Endothelial cell of umbilical vein (primary cell): ENCODE results near the gene CEP68. TPM values are rescaled to one million over a fixed set of nuclear protein-coding genes. Genes with fewer than 3 reads are reported as not detected.

Experiments used
- BruUV-seq: library from RNA; stranded (reverse); fragments of 400-500 nt; replicated peaks from 2 replicates; lab custom pipeline; 2021; lab: Mats Ljungman, UMichigan
- CTCF ChIA-PET: fragments of 300-600, 350-600 bp; sonication (Branson Sonifier 250); formaldehyde crosslinking; loops from one replicate; lab custom pipeline; 2021; ENCODE audit warnings: antibody characterized with exemption, inconsistent platforms; lab: Charles Lee
- POLR2A ChIA-PET: fragments of 300-600, 350-600 bp; sonication (Branson Sonifier 250); formaldehyde crosslinking; loops from one replicate; lab custom pipeline; 2021; ENCODE audit warnings: antibody characterized with exemption, inconsistent platforms; lab: Charles Lee
- DNase-seq: peaks from one replicate; pipeline ENCODE4 v3.0.0-alpha.2; 2011; ENCODE audit warnings: low read depth, low spot score
- FAIRE-seq: peaks from 2 replicates; lab custom pipeline; 2011; peaks lifted over from hg19 to GRCh38; lab: Jason Lieb, UNC
- H2AFZ ChIP-seq: 2 replicates; pipeline ENCODE4 v1.6.0; 2012; ENCODE audit warnings: low read depth, low read length, control low read depth, inconsistent platforms
- H3K27ac ChIP-seq: 2 replicates; pipeline ENCODE4 v1.5.1; 2011; ENCODE audit warnings: low read depth, mild to moderate bottlenecking, control low read depth, low read length, moderate library complexity; ENCODE audit not compliant: insufficient read depth
- H3K27me3 ChIP-seq, 2 experiments: 2 replicates each; pipeline versions ENCODE4 v1.6.0 to v1.6.1; 2011; ENCODE audit warnings: low read length in 2 of 2, mixed read lengths in 1 of 2; ENCODE audit not compliant: control insufficient read depth in 2 of 2, insufficient read depth in 2 of 2
- H3K36me3 ChIP-seq, 2 experiments: 2 replicates in 1 of 2; 3 replicates in 1 of 2; pipeline ENCODE4 v1.5.1; 2011; ENCODE audit warnings: low read length in 2 of 2, mild to moderate bottlenecking in 1 of 2, moderate library complexity in 1 of 2; ENCODE audit not compliant: control insufficient read depth in 2 of 2, insufficient read depth in 2 of 2; ENCODE audit errors: extremely low read depth in 1 of 2
- H3K4me1 ChIP-seq: 3 replicates; pipeline ENCODE4 v1.5.1; 2011; ENCODE audit warnings: mild to moderate bottlenecking, low read length; ENCODE audit not compliant: control insufficient read depth, insufficient read depth; ENCODE audit errors: extremely low read depth
- H3K4me2 ChIP-seq: 2 replicates; pipeline ENCODE4 v1.6.1; 2011; ENCODE audit warnings: low read length, control low read depth, mixed read lengths; ENCODE audit not compliant: insufficient read depth
- H3K4me3 ChIP-seq, 3 experiments: fragments of 200-600 bp in 1 of 3; sonication (generic), shearing (Covaris generic) in 1 of 3; replicated peaks in 1 of 3; 2 replicates each; pipeline ENCODE4 v1.5.1; 2011 to 2016; ENCODE audit warnings: control low read depth in 3 of 3, low read length in 3 of 3, mild to moderate bottlenecking in 2 of 3, inconsistent platforms in 1 of 3, low read depth in 1 of 3, moderate library complexity in 1 of 3; ENCODE audit not compliant: insufficient read depth in 1 of 3
- H3K79me2 ChIP-seq: 2 replicates; pipeline ENCODE4 v1.6.0; 2012; ENCODE audit warnings: low read length, inconsistent platforms; ENCODE audit not compliant: control insufficient read depth, insufficient read depth
- H3K9ac ChIP-seq: replicated peaks from 2 replicates; pipeline ENCODE3; 2011; ENCODE audit warnings: low read length, control low read depth; ENCODE audit not compliant: insufficient read depth; ENCODE audit errors: extremely low read depth
- H3K9me1 ChIP-seq: replicated peaks from 3 replicates; pipeline ENCODE4 v1.6.0; 2011; ENCODE audit warnings: mild to moderate bottlenecking, low read length; ENCODE audit not compliant: control insufficient read depth, insufficient read depth; ENCODE audit errors: extremely low read depth
- H3K9me3 ChIP-seq: replicated peaks from 2 replicates; pipeline ENCODE4 v1.5.1; 2012; ENCODE audit warnings: low read length, inconsistent platforms; ENCODE audit not compliant: control insufficient read depth, insufficient read depth
- H4K20me1 ChIP-seq: replicated peaks from 2 replicates; pipeline ENCODE3; 2011; ENCODE audit warnings: mild to moderate bottlenecking, low read length; ENCODE audit not compliant: control insufficient read depth, insufficient read depth; ENCODE audit errors: extremely low read depth
- EZH2 ChIP-seq: IDR thresholded peaks from 2 replicates; pipeline ENCODE4 v1.6.1; 2012; ENCODE audit warnings: borderline replicate concordance, low read depth, mild to moderate bottlenecking, moderate library complexity, low read length, inconsistent platforms; ENCODE audit not compliant: severe bottlenecking
- FOS ChIP-seq: IDR thresholded peaks from 2 replicates; pipeline ENCODE4 v1.6.1; 2011; ENCODE audit warnings: mild to moderate bottlenecking, low read length, moderate library complexity, borderline replicate concordance; ENCODE audit not compliant: insufficient read depth
- GATA2 ChIP-seq: IDR thresholded peaks from 2 replicates; pipeline ENCODE4 v1.7.0; 2011; ENCODE audit warnings: low read depth, mild to moderate bottlenecking, moderate library complexity, mixed read lengths, low read length; ENCODE audit not compliant: insufficient read length, insufficient read depth
- JUN ChIP-seq: IDR thresholded peaks from 2 replicates; pipeline ENCODE4 v1.6.1; 2011; ENCODE audit warnings: borderline replicate concordance, low read depth; ENCODE audit not compliant: insufficient read length, insufficient read depth
- MYC ChIP-seq: IDR thresholded peaks from one replicate; pipeline ENCODE4 v1.6.1; 2011; ENCODE audit warnings: mild to moderate bottlenecking, low read depth, low read length
- POLR2A ChIP-seq: IDR thresholded peaks from 2 replicates; pipeline ENCODE4 v1.6.1; 2012; ENCODE audit warnings: low read depth, mild to moderate bottlenecking, control low read depth, low read length
- POLR2AphosphoS5 ChIP-seq: IDR thresholded peaks from 2 replicates; pipeline ENCODE4 v1.6.1; 2012; ENCODE audit warnings: low read depth, mild to moderate bottlenecking, control low read depth, low read length, moderate library complexity; ENCODE audit not compliant: insufficient read depth
- dilution Hi-C: fragments of 300-500 bp; cut with MboI; formaldehyde crosslinking; loops from one replicate; pipeline ENCODE4 v1.15.0; 2019; ENCODE audit warnings: low sequenced_read_pairs; ENCODE audit not compliant: extremely low pct_ligation_motif_present
- intact Hi-C: fragments of 100-400 bp; cut with micrococcal nuclease; formaldehyde crosslinking; loops from one replicate; pipeline ENCODE4 v1.10.0; 2022
- polyA plus RNA-seq, 4 experiments: library from polyadenylated mRNA; depleted of rRNA in 3 of 4; stranded (reverse) in 3 of 4; unstranded in 1 of 4; fragments of >200 nt; gene quantifications; 2 replicates each; pipeline versions ENCODE4 v1.2.1 to v1.2.3, GENCODE V29; 2011 to 2012; ENCODE audit warnings: missing spikeins in 1 of 4
- total RNA-seq: library from RNA; stranded (reverse); gene quantifications from 2 replicates; pipeline ENCODE4 v1.2.3, GENCODE V29; 2021
- TF ChIP-seq, protein P1 (sequence below): IDR thresholded peaks from 2 replicates; pipeline ENCODE4 v1.6.1; 2011; ENCODE audit not compliant: insufficient read depth, insufficient read length
- TF ChIP-seq, protein P2 (sequence below), 2 donors: IDR thresholded peaks; 1 replicate in 1 of 2; 2 replicates in 1 of 2; pipeline ENCODE4 v1.5.1; 2011; ENCODE audit warnings: low read length in 2 of 2, mild to moderate bottlenecking in 2 of 2, moderate library complexity in 2 of 2, control low read depth in 1 of 2, inconsistent platforms in 1 of 2, low read depth in 1 of 2; ENCODE audit not compliant: insufficient read depth in 1 of 2; ENCODE audit errors: extremely low read depth in 1 of 2

CEP68 gene
- total and polyA plus RNA-seq, 2 donors (not counting 3 experiments of a cell fraction or from before 2014, with no cell fraction given) = 21.4 to 22.0 TPM

DNA sequence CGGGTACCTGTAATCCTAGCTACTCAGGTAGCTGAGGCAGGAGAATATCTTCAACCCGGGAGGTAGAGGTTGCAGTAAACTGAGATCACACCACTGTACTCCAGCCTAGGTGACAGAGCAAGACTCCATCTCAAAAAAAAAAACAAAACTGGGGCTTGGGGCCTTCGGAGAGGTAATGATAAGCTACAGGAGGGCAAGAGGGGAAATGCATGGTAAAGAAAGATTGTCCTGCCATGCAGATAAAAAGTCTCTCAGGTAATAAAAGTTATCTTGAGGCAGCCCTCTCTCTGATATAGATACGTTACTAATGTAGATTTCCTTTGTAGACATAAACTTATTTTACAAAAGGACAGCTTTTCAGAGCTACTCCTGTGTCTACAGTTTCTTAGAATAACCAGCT lies 77.4 kb downstream of the CEP68 start:
- BruUV-seq = no TSS peak
- peaks cover 13% of the 10 kb centered on the region for H3K79me2 ChIP-seq
- H3K9me1 ChIP-seq = no peaks in the 10 kb centered on the region
- no peak overlapping the region for H3K27ac ChIP-seq
- no peak overlapping the region for H3K4me2 ChIP-seq
- no peak overlapping the region for H3K4me3 ChIP-seq
- H3K9ac ChIP-seq = no peak overlapping the region
- no peak overlapping the region for H2AFZ ChIP-seq
- TF ChIP-seq, protein P1, sequence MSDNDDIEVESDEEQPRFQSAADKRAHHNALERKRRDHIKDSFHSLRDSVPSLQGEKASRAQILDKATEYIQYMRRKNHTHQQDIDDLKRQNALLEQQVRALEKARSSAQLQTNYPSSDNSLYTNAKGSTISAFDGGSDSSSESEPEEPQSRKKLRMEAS = no peak
- no peak for TF ChIP-seq GATA2
- TF ChIP-seq FOS = no peak
- TF ChIP-seq, protein P2, sequence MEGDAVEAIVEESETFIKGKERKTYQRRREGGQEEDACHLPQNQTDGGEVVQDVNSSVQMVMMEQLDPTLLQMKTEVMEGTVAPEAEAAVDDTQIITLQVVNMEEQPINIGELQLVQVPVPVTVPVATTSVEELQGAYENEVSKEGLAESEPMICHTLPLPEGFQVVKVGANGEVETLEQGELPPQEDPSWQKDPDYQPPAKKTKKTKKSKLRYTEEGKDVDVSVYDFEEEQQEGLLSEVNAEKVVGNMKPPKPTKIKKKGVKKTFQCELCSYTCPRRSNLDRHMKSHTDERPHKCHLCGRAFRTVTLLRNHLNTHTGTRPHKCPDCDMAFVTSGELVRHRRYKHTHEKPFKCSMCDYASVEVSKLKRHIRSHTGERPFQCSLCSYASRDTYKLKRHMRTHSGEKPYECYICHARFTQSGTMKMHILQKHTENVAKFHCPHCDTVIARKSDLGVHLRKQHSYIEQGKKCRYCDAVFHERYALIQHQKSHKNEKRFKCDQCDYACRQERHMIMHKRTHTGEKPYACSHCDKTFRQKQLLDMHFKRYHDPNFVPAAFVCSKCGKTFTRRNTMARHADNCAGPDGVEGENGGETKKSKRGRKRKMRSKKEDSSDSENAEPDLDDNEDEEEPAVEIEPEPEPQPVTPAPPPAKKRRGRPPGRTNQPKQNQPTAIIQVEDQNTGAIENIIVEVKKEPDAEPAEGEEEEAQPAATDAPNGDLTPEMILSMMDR (IDR thresholded peaks at IDR 0.05; ENCODE audit: extremely low read depth in 1 of 2, insufficient read depth in 1 of 2, low read depth in 1 of 2, low read length in 2 of 2) = no peak
- TF ChIP-seq POLR2A = no peak
- no peak for TF ChIP-seq EZH2
- no peak for TF ChIP-seq MYC
- TF ChIP-seq POLR2AphosphoS5 = no peak
- no peak for TF ChIP-seq JUN
- peaks cover 6% of the 10 kb centered on the region for H4K20me1 ChIP-seq
- H3K4me1 ChIP-seq = peaks cover 6% of the 10 kb centered on the region
- intact Hi-C loops = loop anchor here (5.0 kb wide), 1 partner anchor 299 kb away; the partner anchor contains the start of gene SPRED2
- dilution Hi-C loops = no loop called here
- no peaks in the 10 kb centered on the region for H3K9me3 ChIP-seq
- POLR2A ChIA-PET = no interaction called here
- FAIRE-seq (no peak), DNase-seq (no peak)
- no peaks in the 10 kb centered on the region for H3K36me3 ChIP-seq
- CTCF ChIA-PET = interaction anchor here (1.4 to 3.0 kb wide), 3 partner anchors 10 to 69 kb away, joined by 5 to 8 read pairs (median 8); no protein-coding TSS in a partner anchor
- H3K27me3 ChIP-seq = no peaks in the 10 kb centered on the region
